ENCODE data around the gene SURF1.

SURF1 gene

GRCh38 chr9:133360400-133361393 lies 4.4 kb upstream of the SURF1 start:
- no peak for FAIRE-seq

- no peak for FAIRE-seq
Measured at GRCh38 chr9:133359399-133360175, 3.3 kb upstream of the SURF1 start.

- no peak for FAIRE-seq
Measured at GRCh38 chr9:133357656-133358055, 1.4 kb upstream of the SURF1 start.

GRCh38 chr9:133355881-133356357 lies 368 bp downstream of the SURF1 start:
- FAIRE-seq, result no peak

- no peak for FAIRE-seq
Measured at GRCh38 chr9:133354766-133355165, 1.5 kb downstream of the SURF1 start.

GRCh38 chr9:133353548-133353947 lies 2.7 kb downstream of the SURF1 start:
- FAIRE-seq, result no peak

GRCh38 chr9:133352635-133353340 lies 3.5 kb downstream of the SURF1 start:
- no peak for FAIRE-seq

GRCh38 chr9:133351908-133352634 lies 4.2 kb downstream of the SURF1 start:
- FAIRE-seq, result no peak

- FAIRE-seq, result no peak
Measured at GRCh38 chr9:133351526-133351907, 4.8 kb downstream of the SURF1 start.

- FAIRE-seq, result no peak
Measured at GRCh38 chr9:133349965-133350616, 6.2 kb downstream of the SURF1 start.

GRCh38 chr9:133348718-133349573 lies 7.3 kb downstream of the SURF1 start:
- FAIRE-seq, result no peak

GRCh38 chr9:133347985-133348717 lies 8.1 kb downstream of the SURF1 start, which contains the start of the genes MED22 and RPL7A:
TSS of gene MED22 (minus strand) at chr9:133348131. CDS start at chr9:133346662, 1,469 bp downstream.
TSS of gene RPL7A (plus strand) at chr9:133348218. CDS start at chr9:133348244, 26 bp downstream.
- no peak for FAIRE-seq

GRCh38 chr9:133347515-133347984 lies 8.7 kb downstream of the SURF1 start:
- no peak for FAIRE-seq

- FAIRE-seq, result no peak
Measured at GRCh38 chr9:133346021-133346785, 10.1 kb downstream of the SURF1 start.

GRCh38 chr9:133345596-133345995 lies 10.7 kb downstream of the SURF1 start:
- no peak for FAIRE-seq

GRCh38 chr9:133344979-133345378 lies 11.3 kb downstream of the SURF1 start:
- FAIRE-seq, result no peak

GRCh38 chr9:133344071-133344470 lies 12.2 kb downstream of the SURF1 start:
- no peak for FAIRE-seq

GRCh38 chr9:133342570-133342969 lies 13.7 kb downstream of the SURF1 start:
- no peak for FAIRE-seq

- FAIRE-seq, result no peak
Measured at GRCh38 chr9:133342069-133342406, 14.2 kb downstream of the SURF1 start.
